OCI-M1 (cell line): Measurements from ENCODE around the gene STAT6.

Experiments used
- DNase-seq: peaks from one replicate; lab custom pipeline; 2025; lab: John Stamatoyannopoulos, UW

Gene STAT6

GRCh38 chr12:57101892-57102695 is 9.1 kb downstream of the STAT6 start:
- peak; percentile 85 for DNase-seq

- DNase-seq, result no peak
These were observed 11.4 kb downstream of the STAT6 start for GRCh38 chr12:57099766-57100165.

GRCh38 chr12:57099047-57099714 is 12.0 kb downstream of the STAT6 start:
- DNase-seq, result no peak

GRCh38 chr12:57098546-57098945 is 12.6 kb downstream of the STAT6 start:
- DNase-seq, result no peak

- DNase-seq, result peak; percentile 70
These were observed 13.7 kb downstream of the STAT6 start for GRCh38 chr12:57097554-57097835.

GRCh38 chr12:57096748-57097553 is 14.2 kb downstream of the STAT6 start:
- DNase-seq, result no peak

- no peak for DNase-seq
These were observed 15.0 kb downstream of the STAT6 start for GRCh38 chr12:57096099-57096572.

- DNase-seq, result no peak
These were observed 15.7 kb downstream of the STAT6 start for GRCh38 chr12:57095440-57095839.

- no peak for DNase-seq
These were observed 16.7 kb downstream of the STAT6 start for GRCh38 chr12:57094208-57095160.

GRCh38 chr12:57093415-57094207 is 17.6 kb downstream of the STAT6 start:
- DNase-seq, result peak; percentile 65

GRCh38 chr12:57092876-57093414 is 18.2 kb downstream of the STAT6 start:
- no peak for DNase-seq

- no peak for DNase-seq
These were observed 18.7 kb downstream of the STAT6 start for GRCh38 chr12:57092529-57092862.

GRCh38 chr12:57091638-57092528 is 19.3 kb downstream of the STAT6 start:
- no peak for DNase-seq

- no peak for DNase-seq
These were observed 20.1 kb downstream of the STAT6 start for GRCh38 chr12:57090924-57091637.

GRCh38 chr12:57090490-57090889 is 20.7 kb downstream of the STAT6 start:
- no peak for DNase-seq

GRCh38 chr12:57089271-57090245 is 21.6 kb downstream of the STAT6 start:
- peak; percentile 80 for DNase-seq
